HG02623 (cell line): ENCODE data around the gene GATA6.

ENCODE experiments used
- ATAC-seq: cut with Tn5 transposase; IDR thresholded peaks from one replicate; pipeline ENCODE4 v1.9.1; 2021; ENCODE audit warnings: moderate library complexity; ENCODE audit not compliant: unreplicated experiment

The GATA6 gene

DNA sequence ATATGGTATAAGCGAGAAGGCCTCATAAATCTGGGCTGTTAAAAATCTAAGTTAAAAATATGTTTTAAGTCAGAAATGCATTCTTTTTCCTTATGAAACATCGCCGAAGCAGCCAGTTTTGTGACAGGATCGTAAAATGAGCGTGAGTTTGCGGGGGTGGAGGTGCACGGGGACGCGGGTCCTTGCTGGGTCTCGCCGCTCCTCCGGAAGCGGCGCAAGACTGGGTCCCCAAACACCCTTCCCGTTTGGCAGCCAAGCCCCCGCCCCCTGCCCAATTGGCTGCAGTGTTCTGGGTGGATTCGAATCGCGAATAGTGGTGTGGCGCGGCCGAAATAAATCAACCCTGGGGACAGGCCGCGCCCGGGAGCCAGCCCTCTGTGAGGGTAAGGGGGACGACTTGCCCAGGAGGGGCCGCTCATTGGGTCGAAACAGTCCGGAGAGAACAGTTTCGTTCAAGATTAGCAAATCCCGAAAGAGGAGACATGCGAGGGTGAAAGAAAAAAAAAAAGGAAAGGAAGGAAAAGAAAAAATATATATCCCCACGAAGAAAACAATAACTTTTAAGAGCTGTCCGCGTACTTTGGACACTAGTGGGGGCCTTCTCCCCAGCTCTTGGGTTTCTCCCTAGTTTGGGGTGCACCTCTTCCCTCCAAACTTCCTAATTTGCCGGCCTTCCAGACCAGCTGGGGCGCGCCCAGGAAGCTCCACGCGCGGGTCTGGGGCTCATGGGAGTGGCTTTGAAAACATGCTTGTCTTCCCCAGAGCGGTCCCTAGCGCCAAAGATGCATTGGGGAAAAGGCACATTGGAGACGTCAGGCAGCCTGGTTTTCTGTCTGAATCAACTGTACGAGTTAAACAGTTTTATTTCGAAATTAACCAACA lies 3.1 kb upstream of the GATA6 start:
- ATAC-seq: no peak

DNA sequence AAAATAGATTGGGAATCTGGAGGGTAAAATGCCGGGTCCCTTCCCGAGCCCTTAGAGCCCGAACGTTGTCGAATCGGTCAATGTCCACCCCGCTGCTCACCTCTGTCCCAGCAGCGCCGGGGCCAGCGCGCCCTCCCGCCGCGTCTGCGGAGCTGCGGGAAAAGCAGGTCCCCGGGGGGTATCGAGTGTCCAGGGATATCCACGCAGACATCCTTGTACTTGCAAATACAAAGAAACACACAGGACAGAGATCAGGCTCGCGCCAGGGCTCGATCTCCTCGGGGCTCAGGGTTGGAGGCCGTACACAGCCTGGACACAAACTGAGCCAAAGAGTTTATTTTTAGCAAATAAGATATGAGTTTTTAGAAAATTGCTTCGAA lies 2.3 kb upstream of the GATA6 start:
- no peak for ATAC-seq

DNA sequence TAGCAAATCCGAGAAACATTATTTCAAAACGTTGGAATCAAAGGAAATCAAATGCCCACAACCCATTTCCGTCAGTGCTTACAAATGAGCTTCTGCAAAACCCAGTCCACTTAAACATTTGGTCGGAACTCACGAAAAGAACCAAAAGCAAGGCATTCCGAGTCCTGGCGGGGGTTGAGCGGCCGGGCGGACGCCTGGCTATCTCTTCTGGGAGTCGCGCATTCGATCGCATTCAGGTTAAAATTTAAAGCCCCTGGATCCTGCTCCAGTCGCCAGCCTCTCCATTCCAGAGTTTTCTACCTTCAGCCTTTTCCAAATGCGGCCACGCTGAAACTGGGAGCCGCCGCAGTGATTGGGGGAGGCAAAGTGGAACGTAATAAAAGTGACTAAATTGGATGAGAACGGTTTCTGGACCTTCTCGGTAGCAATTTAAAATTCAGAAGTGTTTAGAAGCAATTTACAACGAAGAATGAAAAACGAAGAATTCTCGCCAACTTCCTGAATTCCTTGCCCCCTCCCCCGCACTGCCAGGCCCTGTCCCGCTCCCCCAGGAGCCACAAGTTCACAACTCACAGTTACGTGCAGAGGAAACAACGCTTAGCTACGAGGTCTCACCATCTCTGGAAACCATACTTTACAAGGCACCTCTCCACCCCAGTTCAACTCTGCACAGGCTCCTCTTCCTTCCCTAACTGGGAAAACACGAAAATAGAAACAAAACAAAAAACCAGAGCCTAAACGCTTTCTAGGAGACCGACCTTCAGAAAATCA lies 1.7 kb upstream of the GATA6 start:
- ATAC-seq: no peak

DNA sequence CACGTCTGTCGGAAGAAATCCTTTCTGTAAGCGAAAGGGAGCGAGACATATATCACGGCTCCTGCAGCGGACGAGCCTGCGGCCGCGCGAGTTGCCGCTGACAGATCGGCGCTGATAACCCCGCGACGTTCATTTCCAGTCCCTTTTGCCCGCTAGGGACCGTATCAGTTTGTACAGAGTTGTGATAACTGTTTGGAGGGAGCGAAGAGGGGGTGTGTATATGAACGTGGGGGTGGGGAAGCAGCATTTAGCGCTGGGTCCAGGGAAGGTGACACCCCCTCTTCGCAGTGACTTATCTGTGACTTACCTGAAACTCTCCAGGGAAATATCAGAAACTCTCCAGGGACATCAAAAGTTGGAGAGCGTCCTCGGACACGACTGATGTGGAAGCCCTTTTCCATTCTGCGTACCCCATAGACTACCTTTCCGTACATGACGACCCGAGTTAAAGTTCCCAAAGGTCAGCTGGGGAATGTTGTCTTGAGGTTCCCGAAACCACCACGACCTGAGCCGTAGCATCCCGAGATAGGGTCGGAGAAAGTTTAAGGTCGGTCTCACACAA lies 948 bp upstream of the GATA6 start:
- ATAC-seq: no peak

DNA sequence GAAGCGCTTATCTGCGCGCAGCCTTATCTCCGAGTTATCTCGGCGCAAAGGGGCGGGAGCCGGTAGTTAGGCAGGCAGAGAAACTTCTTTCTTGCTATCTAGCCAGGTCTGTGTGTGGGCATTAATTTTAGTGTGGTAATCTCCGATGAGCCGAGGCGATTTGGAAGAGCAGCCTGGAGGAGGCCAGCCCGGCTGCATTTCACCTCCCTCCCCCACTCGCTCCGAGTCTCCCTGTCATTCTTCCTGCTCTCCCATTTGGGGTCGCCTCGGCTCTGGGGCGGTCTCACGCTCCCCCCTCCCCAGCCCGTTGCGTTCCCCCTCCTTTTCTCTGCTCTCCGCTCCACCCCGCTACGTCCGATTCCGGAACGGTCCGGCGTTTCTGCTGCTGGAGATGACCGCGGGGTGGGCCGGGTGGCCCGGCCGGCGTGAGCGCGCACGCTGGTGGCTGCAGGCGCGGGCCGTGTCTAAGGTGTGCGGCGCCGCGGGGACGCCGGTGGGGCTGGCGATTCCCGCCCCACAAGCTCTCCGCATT lies 566 bp downstream of the GATA6 start:
- no peak for ATAC-seq

DNA sequence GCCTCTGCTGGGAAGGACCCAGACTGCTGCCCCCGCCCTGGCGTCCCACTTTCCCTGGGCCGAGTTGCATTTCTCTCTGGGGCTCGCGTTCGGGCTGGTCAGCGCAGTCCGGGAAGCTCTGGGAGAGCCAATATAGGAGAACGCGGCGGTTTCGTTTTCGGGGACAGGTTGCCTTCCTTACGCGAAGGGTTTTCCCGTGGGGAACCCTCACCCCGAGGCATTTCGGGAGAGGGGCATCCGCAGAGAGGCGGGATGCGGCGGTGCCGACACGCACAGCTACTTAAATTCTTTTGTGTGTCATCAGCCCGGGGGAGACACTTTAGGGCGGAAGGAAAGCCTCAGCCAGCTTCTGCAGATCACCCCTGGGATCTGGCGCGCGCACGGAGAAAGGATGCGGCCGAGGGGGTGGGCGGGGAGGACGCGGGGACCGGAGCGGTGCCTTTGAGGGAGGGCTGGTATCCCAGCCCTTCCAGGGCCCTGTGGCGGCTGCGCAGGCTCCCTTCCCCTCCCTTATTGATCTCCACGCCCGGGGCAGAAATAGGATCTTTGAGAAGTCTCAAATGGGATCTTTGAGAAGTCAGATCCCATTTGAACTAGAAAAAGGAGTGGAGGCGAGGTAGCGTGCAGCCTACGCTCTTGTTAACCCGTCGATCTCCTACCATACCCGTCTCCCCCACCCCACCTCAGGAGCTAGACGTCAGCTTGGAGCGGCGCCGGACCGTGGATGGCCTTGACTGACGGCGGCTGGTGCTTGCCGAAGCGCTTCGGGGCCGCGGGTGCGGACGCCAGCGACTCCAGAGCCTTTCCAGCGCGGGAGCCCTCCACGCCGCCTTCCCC lies 1.2 kb downstream of the GATA6 start:
- no peak for ATAC-seq

DNA sequence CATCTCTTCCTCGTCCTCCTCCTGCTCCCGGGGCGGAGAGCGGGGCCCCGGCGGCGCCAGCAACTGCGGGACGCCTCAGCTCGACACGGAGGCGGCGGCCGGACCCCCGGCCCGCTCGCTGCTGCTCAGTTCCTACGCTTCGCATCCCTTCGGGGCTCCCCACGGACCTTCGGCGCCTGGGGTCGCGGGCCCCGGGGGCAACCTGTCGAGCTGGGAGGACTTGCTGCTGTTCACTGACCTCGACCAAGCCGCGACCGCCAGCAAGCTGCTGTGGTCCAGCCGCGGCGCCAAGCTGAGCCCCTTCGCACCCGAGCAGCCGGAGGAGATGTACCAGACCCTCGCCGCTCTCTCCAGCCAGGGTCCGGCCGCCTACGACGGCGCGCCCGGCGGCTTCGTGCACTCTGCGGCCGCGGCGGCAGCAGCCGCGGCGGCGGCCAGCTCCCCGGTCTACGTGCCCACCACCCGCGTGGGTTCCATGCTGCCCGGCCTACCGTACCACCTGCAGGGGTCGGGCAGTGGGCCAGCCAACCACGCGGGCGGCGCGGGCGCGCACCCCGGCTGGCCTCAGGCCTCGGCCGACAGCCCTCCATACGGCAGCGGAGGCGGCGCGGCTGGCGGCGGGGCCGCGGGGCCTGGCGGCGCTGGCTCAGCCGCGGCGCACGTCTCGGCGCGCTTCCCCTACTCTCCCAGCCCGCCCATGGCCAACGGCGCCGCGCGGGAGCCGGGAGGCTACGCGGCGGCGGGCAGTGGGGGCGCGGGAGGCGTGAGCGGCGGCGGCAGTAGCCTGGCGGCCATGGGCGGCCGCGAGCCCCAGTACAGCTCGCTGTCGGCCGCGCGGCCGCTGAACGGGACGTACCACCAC lies 2.1 kb downstream of the GATA6 start:
- no peak for ATAC-seq

DNA sequence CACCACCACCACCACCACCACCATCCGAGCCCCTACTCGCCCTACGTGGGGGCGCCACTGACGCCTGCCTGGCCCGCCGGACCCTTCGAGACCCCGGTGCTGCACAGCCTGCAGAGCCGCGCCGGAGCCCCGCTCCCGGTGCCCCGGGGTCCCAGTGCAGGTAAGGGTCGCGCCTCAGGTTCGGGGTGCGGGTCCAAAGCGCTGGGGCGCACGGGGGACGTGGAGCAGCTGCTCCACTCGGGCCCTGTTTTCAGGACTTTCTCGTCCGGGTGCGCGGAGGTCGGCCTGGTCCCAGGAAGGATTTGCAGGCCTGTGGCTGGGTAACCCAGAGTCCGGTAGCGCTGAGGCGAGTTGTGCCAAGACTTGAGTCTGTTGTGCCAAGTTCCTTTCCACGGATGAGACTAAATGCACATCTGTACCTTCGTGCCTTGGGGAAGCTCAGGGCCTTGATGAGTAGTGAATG lies 2.8 kb downstream of the GATA6 start:
- ATAC-seq: no peak

DNA sequence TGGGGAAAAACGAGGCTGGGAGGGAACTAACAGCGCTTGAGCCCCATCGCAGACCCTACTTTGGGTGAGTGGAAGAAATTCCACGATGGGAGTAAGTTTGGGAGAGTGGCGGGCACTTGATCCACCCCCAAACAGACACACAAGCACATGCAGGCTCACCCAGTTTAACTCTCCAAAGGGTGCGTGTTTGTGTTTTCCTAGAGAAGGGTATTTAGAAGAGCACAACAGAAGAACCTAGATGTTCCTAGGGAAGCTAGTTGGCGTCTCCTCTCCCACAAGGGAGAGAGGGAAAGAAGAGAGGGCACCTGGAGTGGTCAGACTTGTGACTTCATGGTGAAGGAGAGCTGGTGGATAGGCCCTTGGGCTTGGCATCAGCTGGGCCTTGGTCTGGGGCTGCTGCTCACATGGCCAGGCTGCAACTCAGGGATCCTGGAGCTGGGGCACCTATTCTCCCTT lies 3.2 kb downstream of the GATA6 start:
- ATAC-seq: no peak

DNA sequence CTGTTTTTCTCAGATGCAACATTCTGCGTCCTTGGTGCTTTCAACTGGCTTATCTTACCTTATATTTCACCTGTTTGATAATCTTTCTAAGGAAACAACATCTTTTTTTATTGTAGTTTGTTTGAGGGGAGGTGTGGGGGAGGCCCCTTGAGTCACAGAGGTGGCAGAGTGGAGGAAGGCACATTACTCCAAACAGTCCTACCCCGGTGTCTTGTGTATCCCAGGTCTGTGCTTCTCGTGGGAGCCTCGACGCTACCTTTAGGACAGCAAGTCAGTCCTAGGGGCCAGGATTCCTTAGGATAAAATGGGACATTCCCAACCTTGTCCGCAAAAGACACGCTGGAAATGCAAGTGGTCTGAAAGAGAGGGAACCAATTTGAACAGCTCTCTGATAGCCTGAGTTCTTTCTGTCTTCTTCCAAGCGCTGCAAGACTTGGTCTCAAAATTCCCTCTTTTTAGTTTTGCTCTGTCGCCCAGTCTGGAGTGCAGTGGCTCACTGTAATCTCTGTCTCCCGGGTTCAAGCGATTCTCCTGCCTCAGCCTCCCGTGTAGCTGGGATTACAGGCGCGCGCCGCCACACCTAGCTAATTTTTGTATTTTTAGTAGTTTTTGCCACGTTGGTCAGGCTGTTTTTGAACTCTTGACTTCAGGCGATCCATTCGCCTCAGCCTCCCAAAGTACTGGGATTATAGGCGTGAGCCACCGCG lies 4.0 kb downstream of the GATA6 start:
- no peak for ATAC-seq

DNA sequence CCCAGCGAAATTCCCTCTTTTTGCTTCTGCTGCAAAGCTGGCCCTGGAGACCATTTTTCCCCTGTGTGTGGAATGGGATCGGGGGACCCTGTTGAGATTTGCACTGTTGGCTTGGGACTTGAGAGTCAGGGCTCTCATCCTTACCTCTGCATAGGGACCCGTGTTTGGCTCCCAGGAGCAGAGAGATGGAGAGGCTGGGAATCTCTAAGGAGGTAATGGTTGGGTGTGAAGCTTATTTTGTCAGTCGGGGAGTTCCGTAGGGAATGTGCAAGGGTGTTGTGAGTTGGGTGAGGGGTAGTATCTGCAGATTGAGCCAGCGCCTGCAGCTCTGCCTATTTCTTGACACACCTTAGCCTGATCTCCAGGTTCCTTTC lies 4.5 kb downstream of the GATA6 start:
- ATAC-seq: no peak

DNA sequence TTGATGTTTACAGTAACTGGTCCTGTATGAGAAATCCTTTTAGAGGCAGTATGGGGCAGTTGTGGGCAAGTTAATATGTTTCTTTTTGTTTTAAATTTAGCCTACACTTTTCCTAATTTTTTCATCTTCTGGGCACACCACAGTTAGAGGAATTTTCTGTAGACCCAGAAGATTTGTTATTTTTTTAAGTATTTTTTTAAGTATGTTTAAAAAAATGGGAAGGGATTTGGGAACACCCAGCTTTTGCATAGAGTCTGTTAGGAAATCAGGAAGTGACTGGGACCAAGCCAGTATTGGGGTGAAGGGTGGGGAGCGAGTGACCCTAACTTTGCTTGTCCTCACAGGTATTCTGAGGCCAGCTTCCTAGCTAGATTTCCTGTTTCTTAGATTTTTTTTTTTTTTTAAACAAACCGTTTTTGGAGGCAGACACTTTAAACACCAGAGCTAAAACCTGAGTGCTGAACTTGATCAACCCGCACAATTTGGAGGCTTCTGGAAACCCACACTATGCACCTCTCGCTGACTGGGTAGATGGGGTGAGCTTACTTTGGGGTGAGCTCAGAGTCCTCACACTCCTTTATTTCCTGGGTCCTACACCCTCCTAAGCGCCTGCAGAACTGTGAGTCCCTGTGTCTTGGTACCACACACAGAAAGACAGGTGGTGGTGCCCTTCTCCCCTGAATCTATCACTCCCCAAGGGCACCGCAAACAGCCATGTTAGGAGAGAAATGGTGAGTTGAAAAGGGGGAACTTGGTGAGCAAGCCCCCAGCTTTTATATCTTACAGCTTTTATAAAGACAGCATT lies 5.2 kb downstream of the GATA6 start:
- ATAC-seq: no peak

DNA sequence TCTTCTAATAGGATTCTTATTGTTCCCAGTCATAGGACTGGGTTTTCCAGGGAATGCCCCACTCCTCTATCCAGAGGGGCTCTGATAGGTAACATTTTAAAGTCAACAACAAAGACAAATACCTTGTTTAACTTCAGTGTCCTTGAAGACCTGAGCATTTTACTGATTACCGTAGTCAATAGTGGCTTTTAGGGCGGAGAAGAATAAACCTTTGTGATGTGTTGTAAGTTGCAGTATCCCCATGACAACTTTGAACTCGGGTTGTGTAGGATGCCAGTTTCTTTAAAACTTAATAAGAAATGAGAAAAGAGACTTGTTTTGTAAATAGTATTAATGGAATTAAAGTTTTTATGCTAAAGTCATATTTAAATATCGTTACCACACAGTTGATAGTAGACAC lies 6.0 kb downstream of the GATA6 start:
- no peak for ATAC-seq

DNA sequence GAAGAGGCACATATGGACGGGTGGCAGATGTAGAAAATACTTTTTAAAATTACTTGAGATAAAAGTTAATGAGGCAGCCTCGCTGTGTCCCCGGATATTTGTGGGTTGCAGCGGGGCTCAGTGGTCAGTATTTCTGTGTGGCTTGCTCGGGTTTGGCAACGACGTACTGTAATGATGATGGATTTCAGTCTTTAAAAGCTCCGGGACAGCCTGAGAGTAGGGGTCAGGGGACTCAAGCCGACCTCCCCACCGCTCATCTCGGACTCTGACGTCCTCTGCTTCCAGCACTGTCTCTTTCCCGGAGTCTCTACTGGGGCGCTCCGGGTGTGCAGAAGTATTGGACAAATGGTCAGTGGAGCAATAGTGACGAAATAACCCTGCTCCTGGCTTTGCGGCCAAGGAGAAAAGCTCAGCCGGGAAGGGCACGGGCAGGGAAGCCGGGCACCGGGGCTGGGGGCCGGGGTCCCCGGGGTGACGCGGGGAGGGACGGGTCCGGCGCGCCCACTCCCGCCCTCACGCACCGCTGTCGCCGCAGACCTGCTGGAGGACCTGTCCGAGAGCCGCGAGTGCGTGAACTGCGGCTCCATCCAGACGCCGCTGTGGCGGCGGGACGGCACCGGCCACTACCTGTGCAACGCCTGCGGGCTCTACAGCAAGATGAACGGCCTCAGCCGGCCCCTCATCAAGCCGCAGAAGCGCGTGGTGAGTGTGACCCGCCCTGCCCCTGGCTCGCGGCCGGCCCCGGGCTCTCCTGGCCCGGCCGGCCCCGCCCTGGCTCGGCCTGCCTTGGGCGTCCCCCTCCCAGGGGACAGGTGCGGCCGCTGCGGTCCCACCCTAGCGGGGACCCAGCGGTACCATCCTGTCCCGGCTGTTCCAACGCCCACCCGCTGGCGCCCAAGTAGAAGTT lies 7.3 kb downstream of the GATA6 start:
- no peak for ATAC-seq

DNA sequence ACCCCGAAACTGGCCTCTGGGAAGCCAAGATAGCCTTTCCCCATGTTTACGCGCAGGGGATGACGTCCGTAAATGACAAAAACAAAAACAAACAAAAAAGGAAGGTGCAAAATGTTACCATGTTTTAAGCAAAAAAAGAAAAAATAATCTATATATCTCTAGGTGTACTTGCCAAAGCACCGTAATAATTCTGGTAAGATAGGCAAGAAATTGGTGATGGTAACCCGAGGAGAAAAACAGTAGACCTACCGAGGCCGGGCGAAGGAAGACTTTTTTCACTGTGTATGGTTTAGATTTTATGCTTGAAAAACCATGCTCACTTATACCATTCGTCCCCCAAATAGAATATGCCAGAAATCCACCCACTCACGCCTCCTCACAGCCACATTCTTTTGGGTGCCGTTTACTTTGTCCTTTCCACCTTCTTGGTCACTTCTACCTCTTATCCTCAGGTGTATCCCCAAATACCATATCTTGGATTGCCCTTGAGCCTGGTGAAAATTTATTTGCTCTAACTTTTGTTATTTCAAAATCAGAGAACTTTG lies 8.0 kb downstream of the GATA6 start:
- ATAC-seq: no peak

DNA sequence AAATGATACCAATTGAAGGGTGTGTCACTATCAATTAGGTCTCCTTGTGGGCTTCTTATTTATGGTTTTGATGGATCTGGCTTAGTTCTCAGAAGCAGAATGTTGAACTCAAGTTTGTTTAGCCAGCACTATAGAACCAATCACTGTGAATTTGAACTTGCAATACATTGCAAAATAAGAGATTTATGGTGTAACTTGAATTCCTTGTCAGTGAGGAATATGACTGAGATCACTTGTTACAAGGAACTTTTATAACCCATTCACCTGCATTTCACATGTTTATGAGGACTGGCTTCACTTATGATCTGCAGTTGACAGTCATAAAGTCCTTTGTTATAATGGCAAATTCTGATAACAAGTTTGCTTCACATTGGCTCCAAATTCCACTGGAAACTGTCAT lies 9.8 kb downstream of the GATA6 start:
- ATAC-seq: no peak

DNA sequence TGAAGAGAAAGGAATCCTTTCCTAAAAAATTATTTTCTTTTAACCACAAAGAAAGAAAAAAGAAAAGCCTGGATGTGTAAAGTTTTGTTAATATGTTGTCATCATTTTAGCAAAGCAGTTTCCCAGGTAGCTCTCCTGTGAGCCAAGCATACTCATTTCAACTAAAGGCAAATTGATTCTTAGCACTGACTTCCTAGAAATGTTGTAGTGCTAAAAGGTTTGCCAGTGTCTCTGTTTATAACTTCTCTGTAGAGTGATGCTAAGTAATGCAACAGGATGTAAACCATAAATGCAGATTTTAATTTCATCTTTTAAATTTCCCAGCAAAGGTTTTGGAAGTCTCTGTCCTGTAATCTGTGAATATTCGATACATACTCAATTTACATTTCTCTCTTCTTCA lies 10.2 kb downstream of the GATA6 start:
- ATAC-seq: no peak
